GM19463 (cell line): Measurements from ENCODE around the gene CNKSR2.
"Not testable (repeated sequence)": the region's sequence is repeated elsewhere in the genome, so short reads cannot be mapped to it uniquely, and the experiment has no call there.

ENCODE experiments used
- ATAC-seq: cut with Tn5 transposase; IDR thresholded peaks from one replicate; pipeline ENCODE4 v1.9.1; 2021; ENCODE audit warnings: mild to moderate bottlenecking, moderate library complexity; ENCODE audit not compliant: unreplicated experiment

The CNKSR2 gene

DNA sequence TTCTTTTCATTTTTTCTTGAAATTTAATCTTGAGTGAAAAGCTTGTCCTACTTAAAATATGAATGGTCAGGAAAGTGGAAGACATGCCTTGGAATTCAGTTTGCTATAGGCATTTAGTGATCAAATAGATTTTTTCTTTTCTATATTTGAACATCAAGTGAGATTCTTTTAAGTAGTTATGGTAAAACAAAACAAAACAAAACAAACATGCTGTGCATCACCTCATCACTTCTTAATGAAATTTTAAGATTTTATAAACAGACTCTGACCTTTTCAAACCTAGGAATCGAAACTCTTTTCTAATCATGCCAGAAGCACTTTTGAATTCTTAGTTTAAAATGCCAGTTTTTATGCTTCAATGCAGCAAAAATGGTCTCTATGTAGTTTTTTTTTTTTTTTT, 62.8 kb downstream of the CNKSR2 start:
- ATAC-seq, result no peak

- ATAC-seq, result peak; percentile 91
These were observed 64.6 kb downstream of the CNKSR2 start for GRCh38 chrX:21438792-21439191.

DNA sequence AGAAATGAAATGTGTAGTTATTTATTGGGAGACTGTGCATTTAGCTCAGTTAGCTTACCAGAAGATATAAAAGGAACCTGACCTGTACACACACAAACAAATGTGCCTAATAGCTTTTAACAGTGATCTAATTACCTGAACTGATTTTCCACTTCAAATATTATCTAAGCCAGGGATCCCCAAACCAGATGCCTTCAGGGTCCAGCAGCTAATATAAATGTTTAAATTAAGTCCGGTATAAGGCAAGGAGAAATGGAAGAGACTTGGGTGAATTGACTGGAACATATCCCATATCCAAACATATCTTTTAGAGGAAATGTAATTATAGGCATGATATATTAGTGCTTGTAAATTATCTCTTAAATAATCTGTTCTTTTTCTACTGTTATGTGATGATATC, 66.7 kb downstream of the CNKSR2 start:
- no peak for ATAC-seq

- ATAC-seq, result no peak
These were observed 83.5 kb downstream of the CNKSR2 start for GRCh38 chrX:21457718-21458117.

DNA sequence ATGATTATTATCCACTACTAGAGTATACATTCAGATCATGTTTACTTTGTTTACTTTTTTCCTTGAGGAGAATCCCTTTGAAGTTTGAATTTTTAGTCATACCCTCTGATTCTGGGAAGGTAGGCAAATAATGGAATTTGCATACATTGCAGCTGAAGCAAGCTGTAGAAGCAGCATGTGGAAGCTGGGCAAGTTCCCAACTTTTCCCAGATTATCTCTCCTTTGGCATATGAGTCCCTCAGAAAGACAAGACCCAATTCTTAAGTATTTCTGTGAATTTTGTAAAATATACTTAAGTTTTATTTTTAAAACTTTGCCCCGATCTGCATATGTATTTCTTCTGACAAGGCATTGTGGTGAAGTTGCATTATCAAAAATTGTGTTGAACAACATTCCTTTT, 94.9 kb downstream of the CNKSR2 start:
- no peak for ATAC-seq

- no peak for ATAC-seq
These were observed 102.7 kb downstream of the CNKSR2 start for GRCh38 chrX:21476909-21477308.

DNA sequence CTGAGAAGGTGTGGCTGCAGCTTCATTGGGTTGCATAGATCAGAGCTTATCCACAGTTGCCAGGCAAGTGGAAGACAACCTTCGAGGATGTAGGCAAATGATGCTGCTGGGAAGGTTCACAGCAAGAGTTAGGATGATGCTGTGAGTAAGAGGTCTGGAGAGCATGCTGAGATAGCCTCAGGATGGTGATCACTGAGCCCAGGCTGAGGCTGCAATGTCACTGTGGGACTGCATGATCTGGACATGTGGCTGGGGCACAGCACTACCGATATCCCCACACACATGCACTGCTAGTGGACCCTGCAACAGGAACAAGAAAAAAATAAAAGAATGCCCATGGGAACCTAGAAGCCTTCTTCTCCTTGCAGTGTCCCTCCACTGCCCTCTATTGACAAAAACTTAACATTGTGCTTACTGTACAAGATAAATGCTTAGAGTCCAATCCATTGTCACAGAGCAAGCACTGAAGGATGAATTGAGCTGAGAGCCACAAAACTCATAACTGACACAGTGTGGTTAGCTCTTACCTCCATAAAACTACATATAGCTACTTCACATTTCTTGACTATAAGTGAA, 105.6 kb downstream of the CNKSR2 start:
- peak; percentile 87 for ATAC-seq

DNA sequence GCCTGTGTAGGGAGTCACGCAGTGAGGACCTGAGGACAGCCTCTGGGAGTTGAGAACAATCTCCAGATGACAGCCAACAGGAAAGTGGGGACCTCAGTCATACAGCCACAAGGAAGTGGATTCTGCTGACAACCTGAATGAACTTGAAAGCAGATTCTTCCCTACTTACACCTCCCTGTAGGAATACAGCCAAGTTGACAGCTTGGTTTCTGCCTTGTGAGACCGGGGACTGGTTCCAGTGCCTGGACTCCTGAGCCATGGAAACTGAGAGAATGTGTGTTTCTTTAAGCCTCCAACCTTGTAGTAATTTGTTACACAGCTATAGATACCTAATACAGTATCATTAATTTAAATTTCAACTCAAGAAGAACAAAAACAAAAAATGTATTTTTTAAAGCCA, 107.5 kb downstream of the CNKSR2 start:
- no peak for ATAC-seq

DNA sequence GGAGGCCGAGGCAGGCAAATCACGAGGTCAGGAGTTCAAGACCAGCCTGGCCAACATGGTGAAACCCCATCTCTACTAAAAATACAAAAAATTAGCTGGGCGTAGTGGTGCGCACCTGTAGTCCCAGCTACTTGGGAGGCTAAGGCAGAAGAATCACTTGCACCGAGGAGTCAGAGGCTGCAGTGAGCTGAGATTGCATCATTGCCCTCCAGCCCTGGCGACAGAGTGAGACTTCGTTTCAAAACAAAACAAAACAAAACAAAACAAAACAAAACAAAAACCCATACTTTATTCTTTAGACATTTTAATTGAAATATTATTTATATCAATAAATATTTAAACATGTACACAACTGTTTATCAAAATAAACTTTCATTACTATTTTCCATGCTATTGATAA, 109.8 kb downstream of the CNKSR2 start:
- ATAC-seq, result not testable (repeated sequence)

- no peak for ATAC-seq
These were observed 113.6 kb downstream of the CNKSR2 start for GRCh38 chrX:21487832-21488231.

DNA sequence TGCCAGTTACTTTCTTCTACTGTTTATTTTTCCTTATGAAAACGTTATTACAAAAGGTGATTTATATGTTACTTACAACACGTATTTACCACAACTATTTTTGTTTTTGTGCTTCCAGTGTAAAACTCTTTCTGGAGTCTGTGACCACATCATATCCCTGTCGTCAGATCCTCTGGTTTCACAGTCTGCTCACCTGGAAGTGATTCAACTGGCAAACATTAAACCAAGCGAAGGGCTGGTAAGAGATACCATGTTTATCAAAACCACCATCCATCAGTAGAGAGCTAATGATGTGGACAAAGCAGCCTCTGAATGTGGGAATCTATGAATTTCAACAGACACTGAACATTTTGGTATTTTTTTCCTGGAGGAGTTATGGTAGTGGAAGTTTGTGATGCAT, 116.1 kb downstream of the CNKSR2 start:
- ATAC-seq, result no peak

- no peak for ATAC-seq
These were observed 119.1 kb downstream of the CNKSR2 start for GRCh38 chrX:21493226-21493830.

DNA sequence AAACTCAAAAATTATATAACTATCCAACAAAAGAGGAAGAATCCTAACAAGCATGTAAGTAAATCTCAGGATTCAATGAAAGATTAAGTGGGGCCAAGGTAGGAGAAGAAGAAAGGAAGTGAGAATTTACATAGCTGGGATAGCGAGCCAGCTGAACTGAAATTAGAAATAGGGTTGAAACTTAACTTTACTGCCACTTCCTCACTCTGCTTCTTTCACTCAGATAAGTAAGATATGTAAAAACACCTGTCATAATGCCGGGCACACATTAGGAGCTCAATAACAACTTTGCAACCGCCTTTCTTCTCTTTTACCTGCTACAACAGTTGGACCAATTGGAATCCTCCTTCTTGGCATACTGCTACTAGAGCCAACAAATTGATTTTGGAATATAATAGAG, 129.4 kb downstream of the CNKSR2 start:
- ATAC-seq, result peak; percentile 89

DNA sequence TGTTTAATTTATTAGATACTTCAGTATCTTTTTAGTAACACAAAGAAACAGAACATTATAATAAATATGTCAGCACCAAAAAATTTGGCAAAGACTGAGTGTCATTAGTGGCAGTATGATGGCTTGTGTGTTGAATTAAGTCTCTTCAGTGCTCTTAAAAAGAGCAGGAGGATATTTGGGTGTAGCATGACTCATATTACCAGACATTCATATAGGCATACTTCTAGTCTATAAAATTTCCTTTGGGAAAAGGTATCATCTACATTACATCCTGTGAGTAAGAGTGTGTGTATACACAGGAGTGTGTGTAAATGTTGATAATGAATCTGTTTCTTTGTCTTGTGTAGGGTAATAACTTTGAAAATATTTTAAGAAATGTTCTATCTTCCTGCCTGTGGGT, 135.7 kb downstream of the CNKSR2 start:
- no peak for ATAC-seq

DNA sequence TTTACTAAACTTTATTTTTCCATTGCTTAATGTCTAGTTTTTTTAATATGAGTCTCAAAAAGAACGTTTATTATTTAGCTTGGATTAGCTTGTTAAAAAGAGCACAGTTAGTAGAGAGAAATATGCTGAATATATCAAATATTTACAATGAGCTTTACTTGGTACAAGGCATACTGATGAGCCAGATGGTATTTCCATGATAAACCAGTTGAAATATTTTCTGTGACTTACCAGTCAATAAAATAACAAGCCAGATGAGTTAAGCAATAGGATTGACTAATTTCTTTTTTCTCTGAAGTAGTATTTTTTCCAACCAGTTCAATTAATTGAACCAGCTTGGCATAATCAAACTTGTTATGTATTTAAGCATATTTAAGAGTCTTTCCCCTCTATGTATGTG, 149.8 kb downstream of the CNKSR2 start:
- no peak for ATAC-seq

- ATAC-seq, result no peak
These were observed 153.9 kb downstream of the CNKSR2 start for GRCh38 chrX:21528076-21528475.

DNA sequence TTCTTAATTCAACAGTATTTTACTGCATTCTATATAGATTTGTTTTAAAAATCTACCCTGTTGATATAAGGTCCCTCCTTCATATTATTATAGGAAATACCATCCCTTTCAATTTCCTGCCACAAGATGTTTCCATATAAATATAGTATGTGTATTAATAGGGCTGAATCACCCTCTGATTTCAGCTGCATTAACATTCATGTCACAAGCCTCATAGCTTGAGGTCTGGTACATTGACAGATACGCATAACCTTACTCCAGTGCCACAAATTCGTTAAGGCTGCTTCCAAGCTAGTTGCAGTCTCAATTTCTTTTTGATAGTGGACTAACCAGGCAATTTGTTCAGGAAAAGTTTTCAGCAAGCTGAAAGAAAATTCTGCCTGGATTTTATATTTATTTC, 155.6 kb downstream of the CNKSR2 start:
- ATAC-seq, result no peak

GRCh38 chrX:21544642-21545041, 170.4 kb downstream of the CNKSR2 start:
- ATAC-seq, result not testable (repeated sequence)

DNA sequence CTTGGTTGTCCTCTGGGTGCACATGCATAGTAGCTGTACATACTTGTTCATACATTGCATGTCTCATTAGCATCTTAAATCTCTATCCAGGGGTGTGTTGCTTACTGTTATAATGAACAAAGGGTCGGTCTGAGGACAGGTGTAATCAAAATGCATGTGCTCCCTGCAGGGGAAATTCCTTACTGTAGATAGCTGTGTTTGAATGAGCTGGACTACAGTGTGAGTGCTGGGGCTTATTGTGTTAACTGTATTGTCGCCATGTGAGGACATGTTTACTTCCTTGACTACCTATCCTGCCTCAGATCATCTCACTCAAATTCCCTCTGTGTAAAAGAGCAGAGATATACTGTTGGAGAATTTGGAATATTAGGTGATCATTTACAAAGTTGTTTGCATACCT, 185.2 kb downstream of the CNKSR2 start:
- no peak for ATAC-seq

DNA sequence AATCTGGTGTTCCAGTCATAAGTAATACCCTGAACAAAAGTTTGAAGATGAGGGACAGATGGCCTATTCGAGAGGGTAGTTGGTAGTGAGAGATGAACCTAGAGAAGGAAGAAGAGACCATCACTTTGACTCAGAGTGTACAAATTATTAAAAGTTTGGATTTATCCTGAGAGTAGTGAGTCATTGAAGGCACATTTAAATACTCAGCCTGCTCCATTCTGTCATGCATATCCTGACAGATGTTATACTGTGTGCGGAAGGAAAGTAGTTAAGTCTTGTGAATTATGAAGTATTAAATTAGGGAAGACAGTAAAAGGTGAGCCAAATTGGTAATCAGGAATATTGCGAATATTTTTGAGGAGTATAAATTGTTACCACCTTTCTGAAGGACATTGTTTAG, 190.8 kb downstream of the CNKSR2 start:
- no peak for ATAC-seq

- no peak for ATAC-seq
These were observed 200.6 kb downstream of the CNKSR2 start for GRCh38 chrX:21574793-21575192.

- no peak for ATAC-seq
These were observed 207.3 kb downstream of the CNKSR2 start for GRCh38 chrX:21581479-21581878.

GRCh38 chrX:21586001-21586400, 211.8 kb downstream of the CNKSR2 start:
- ATAC-seq, result no peak
